Umbilical cord (tissue), 2 donors: Measurements from ENCODE around the gene TMEM132C. TPM values are rescaled to one million over a fixed set of nuclear protein-coding genes. Genes with fewer than 3 reads are reported as not detected.

Experiments
- DNase-seq: peaks from one replicate; pipeline ENCODE4 v3.0.0-alpha.2; 2015; ENCODE audit warnings: low spot score
- total RNA-seq: library from RNA; depleted of rRNA; stranded (reverse); fragments of >200 nt; gene quantifications from one replicate; pipeline ENCODE4 v1.2.3, GENCODE V29; 2014; ENCODE audit warnings: low replicate concordance; ENCODE audit not compliant: insufficient read depth

The TMEM132C gene
- total RNA-seq, 1 donor from 2014 or later, result 4.1 TPM

DNA sequence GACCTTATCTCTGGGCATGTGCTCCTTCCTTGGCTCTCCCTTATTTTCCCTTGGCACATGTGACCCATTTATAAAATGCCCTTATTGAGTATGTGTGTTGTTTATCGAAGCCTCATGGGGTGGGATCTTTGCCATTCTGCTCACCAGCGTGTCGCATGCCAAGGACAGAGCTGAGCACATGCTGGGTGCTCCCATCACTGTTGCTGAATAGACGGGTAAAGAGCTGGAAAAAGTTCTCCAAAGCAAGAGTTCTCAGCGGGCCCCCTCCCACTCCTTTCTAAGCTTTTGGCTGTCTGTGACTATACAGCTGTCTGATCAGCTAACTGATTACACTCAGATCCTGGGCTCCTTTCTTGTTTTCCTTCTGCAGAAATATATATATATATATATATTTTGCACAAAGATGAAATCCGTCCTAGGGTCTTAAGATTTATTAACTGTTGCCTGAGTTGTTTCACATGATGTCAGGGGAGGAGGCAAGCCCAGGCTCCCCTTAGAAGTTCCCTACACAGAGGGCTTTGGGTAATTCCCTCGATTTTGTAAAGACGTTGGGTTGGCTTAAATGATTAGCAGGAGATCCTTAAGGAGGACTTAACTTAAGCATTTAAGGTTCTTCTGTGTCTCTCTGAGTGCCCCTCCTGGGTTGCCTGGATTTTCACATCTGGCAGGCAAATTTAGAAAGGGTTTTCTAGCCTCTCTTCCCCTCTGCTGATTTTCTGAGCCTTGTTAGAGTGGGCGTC, 71.6 kb downstream of the TMEM132C start:
- no peak for DNase-seq

GRCh38 chr12:128339126-128339520, 72.2 kb downstream of the TMEM132C start:
- peak; percentile 98 for DNase-seq

DNA sequence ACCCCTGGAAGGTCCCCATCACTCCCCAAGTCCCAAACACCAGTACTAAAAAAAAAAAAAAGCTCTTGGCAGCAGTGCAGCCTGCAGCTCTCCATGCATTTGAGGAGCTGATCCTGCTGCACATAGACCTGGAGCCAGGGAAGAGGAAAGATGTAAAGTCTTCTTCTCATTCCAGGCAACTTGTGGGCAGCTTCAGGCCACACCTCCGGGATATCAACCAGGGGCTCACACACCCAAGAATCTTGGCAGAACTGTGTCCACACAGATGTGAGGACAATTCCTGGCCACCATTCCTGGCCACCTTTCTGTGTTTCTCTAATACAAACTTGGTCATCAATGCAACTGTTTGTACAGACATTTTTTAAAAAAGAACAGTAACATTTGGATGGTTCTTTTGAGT, 72.7 kb downstream of the TMEM132C start:
- peak; percentile 70 for DNase-seq

DNA sequence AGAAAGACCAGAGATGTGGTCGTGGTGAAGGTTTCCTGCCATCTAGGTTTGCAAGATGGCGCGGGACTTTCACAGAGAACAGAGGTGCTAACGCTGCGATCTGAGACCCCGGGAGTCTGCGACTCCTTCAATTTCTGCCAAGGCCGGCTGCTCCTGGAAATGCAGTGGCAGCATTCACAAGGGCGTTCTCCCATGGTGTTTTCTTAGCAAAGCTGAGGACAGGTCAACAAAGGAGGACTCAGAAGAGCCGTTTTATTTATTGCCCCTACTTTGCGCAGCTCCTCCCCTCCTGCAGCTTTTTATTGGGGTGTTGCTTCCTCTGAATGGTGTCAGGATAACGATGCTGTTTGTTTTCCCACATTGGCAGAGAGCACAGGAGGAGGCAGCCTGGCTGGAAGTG, 86.3 kb downstream of the TMEM132C start:
- DNase-seq, result no peak

GRCh38 chr12:128356547-128356946, 89.6 kb downstream of the TMEM132C start:
- no peak for DNase-seq

GRCh38 chr12:128361400-128361995, 94.5 kb downstream of the TMEM132C start:
- peak; percentile 90 for DNase-seq

- no peak for DNase-seq
Observed at GRCh38 chr12:128365032-128365431, 98.1 kb downstream of the TMEM132C start.

DNA sequence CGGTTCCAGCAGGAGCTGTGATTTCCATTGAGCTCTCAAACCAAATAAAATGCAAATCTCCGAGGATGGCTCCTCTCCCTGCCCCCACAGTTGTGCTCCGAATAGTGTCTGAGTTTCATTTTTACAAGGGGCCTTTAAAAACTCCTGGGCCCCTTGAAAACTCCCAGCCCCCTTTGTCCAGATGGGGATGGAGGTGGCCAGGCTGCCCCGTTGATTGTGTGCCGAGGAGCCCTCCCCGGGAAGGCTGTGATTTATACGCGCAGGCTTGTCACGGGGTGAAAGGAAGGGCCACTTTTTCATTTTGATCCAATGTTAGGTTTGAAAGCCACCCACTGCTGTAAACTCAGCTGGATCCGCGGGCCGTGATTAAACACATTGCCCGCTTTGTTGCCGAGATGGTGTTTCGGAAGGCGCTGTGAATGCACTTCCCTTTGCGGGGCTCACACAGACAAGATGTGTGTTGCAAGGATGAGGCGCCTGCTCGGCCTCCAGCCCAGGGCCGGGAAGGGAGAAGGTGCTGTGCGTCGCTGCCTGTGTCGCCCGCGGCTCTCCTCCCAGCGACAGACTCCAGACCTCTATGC, 98.8 kb downstream of the TMEM132C start:
- peak; percentile 67 for DNase-seq

DNA sequence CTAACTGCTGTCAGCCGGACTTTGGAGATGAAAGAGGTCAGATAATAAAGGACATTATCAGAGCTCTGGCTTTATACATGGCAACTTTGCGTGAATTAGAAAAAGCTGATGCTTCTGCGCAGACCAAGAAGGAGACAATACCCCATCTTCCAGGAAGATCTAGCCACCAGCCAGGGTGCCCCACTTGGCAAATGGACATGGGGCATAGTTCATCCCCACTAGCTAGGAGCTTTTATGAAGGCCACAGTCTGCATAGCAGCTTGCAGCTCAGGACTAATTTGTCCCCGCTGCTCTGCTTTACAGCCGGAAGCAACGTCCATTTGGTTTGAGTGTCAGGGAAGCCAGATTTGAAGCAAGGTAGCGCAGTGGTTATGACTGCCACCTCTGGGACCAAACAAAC, 101.0 kb downstream of the TMEM132C start:
- no peak for DNase-seq

- DNase-seq, result peak; percentile 40
Observed at GRCh38 chr12:128381541-128381940, 114.6 kb downstream of the TMEM132C start.

DNA sequence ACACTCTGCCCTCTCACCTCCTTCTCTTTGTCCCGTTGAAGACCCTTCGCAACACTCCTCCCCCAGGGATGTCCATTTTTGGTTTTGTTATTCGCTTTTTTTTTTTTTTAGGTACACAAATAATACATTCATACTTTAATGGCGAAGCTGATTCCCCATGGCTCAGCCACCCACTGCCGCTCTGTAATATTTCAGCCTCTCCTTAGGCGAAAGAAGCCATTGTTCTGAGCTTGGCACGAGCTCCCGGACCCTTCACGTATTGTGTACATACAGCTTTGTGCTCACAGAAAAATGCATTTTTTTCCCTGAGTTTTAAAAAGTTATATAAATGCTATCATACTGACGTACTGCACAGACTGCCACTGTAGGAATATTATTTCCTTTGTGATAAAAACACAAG, 115.0 kb downstream of the TMEM132C start:
- DNase-seq, result no peak

DNA sequence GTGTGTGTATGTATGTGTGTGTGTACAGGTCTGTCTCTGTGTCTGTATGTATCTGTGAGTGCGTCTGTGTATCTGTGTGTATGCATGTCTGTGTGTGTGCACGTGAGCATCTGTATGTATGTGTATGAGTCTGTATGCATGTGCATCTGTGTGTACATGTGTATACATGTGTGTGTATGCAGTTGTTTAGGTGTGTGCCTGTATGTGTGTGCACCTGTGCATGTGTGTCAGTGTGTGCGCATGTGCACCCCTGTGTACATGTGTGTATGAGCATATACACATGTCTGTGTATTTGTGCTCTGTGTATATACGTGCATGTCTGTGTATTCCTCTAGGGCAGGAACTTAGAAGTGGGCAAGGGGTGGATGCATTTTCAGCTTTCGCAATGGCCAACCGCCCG, 116.0 kb downstream of the TMEM132C start:
- no peak for DNase-seq

GRCh38 chr12:128383357-128383937, 116.5 kb downstream of the TMEM132C start:
- no peak for DNase-seq

- no peak for DNase-seq
Observed at GRCh38 chr12:128385736-128386135, 118.8 kb downstream of the TMEM132C start.

GRCh38 chr12:128387811-128388422, 120.9 kb downstream of the TMEM132C start:
- DNase-seq, result peak; percentile 20

- DNase-seq, result no peak
Observed at GRCh38 chr12:128388461-128389000, 121.6 kb downstream of the TMEM132C start.

- DNase-seq, result no peak
Observed at GRCh38 chr12:128393346-128393745, 126.4 kb downstream of the TMEM132C start.

DNA sequence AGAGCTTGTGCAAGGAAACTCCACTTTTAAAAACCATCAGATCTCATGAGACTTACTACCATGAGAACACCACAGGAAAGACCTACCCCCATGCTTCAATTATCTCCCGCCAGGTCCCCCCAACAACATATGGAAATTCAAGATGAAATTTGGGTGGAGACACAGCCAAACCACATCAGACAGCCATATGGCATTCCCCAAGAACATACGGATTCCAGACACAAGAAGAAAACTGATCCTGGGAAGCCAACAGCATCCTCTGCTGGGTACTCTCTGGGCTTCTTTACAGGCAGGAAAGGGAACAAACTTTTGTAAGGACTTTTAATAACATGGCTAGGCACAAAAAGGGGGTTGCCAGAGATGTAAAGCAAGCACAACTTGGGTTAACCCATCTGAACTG, 127.2 kb downstream of the TMEM132C start:
- DNase-seq, result peak; percentile 11

DNA sequence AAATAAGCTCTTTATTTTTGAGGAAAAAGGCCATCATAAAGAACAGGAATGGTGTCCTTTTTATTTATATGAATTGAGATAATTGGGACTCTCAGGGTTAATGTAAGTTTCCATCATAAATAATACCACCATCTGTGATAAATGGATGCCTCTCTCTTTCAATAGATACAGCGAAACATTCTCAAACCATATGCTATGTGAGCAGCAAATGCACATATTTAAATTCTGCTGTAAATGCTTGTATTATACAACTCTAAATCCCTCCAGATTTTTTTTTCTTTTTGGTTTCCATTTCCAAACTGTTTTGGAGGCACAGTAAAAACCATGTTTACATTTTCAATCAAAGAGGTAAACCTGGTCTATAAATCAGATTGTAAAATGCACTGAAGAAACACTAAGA, 132.3 kb downstream of the TMEM132C start:
- DNase-seq, result no peak

- DNase-seq, result no peak
Observed at GRCh38 chr12:128402486-128403243, 135.7 kb downstream of the TMEM132C start.

DNA sequence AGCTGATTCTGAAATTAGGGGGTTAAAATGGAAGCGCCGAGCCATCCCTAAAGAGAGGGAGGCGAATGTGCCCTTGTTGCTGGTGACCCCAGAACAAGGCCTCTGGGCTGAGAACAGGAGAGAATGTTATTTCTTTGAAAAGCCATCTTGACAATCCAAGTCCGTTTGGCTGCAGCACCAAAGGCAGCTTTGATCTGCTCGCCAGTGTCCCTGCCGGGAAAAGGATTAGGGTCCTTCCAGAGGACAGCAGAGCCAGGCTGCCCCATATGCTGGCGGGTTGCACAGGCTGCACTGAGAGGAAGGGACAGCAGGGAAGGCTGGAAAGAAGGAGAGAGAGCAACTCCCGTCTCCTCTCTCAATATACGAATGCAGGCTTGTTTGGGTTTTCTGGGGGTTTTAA, 141.7 kb downstream of the TMEM132C start:
- DNase-seq, result peak; percentile 17
